Activated B cell treated with CpG ODN at 0.5 μM for 24 hours (primary cell): ENCODE results near the gene RPS6KA2. TPM values are rescaled to one million over a fixed set of nuclear protein-coding genes. Genes with fewer than 3 reads are reported as not detected.

Experiments used
- ATAC-seq: fragments of 200-7000 bp; cut with Tn5 transposase; one replicate; pipeline ENCODE4 v1.10.0; 2021; ENCODE audit warnings: low read depth, mild to moderate bottlenecking, moderate library complexity
- CTCF ChIA-PET: fragments of 350-600 bp; sonication (Branson Sonifier 250); formaldehyde crosslinking; loops from one replicate; lab custom pipeline; 2021; ENCODE audit warnings: antibody characterized with exemption; lab: Charles Lee
- POLR2A ChIA-PET: fragments of 350-600 bp; sonication (Branson Sonifier 250); formaldehyde crosslinking; loops from one replicate; lab custom pipeline; 2021; ENCODE audit warnings: antibody characterized with exemption; lab: Charles Lee
- DNase-seq: peaks from one replicate; pipeline ENCODE4 v3.0.0; 2022
- H3K27ac Mint-ChIP-seq: one replicate; pipeline ENCODE4 v1.8.0; 2020; ENCODE audit warnings: mixed read lengths
- H3K27me3 Mint-ChIP-seq: one replicate; pipeline ENCODE4 v1.8.0; 2021; ENCODE audit warnings: mixed read lengths
- H3K36me3 Mint-ChIP-seq: one replicate; pipeline ENCODE4 v1.8.0; 2021; ENCODE audit warnings: low read depth, mixed read lengths
- H3K4me1 Mint-ChIP-seq: one replicate; pipeline ENCODE4 v1.8.0; 2021; ENCODE audit warnings: mixed read lengths
- H3K4me3 Mint-ChIP-seq: one replicate; pipeline ENCODE4 v1.8.0; 2020; ENCODE audit warnings: mild to moderate bottlenecking, mixed read lengths
- H3K9me3 Mint-ChIP-seq: one replicate; pipeline ENCODE4 v1.8.0; 2020; ENCODE audit warnings: mixed read lengths
- CTCF ChIP-seq: fragments of 200-600 bp; IDR thresholded peaks from one replicate; pipeline ENCODE4 v1.8.0; 2022; ENCODE audit warnings: antibody characterized with exemption, mild to moderate bottlenecking
- intact Hi-C: fragments of 100-400 bp; cut with micrococcal nuclease; formaldehyde crosslinking; loops from one replicate; pipeline ENCODE4 v1.15.1; 2024
- total RNA-seq: library from RNA; stranded (reverse); gene quantifications from 2 replicates; pipeline ENCODE4 v1.2.3, GENCODE V29; 2022

The RPS6KA2 gene
- total RNA-seq, 1 donor from 2014 or later: 14.4 TPM

GRCh38 chr6:166604328-166604727, 22.7 kb downstream of the RPS6KA2 start:
- DNase-seq (no peak), ATAC-seq (no peak)
- H3K36me3 Mint-ChIP-seq: no peaks in the 10 kb centered on the region
- H3K4me3 Mint-ChIP-seq: no peak overlapping the region
- CTCF ChIA-PET: no interaction called here
- no peaks in the 10 kb centered on the region for H3K4me1 Mint-ChIP-seq
- H3K27ac Mint-ChIP-seq: no peak overlapping the region
- intact Hi-C loops: no loop called here
- H3K27me3 Mint-ChIP-seq: no peaks in the 10 kb centered on the region
- H3K9me3 Mint-ChIP-seq: no peaks in the 10 kb centered on the region
- TF ChIP-seq CTCF: no peak
- POLR2A ChIA-PET: no interaction called here

- Mint-ChIP-seq H3K4me1 (no peaks in the 10 kb centered on the region), H3K36me3 (no peaks in the 10 kb centered on the region), H3K27me3 (no peaks in the 10 kb centered on the region), H3K27ac (no peak overlapping the region), H3K9me3 (no peaks in the 10 kb centered on the region), H3K4me3 (no peak overlapping the region)
- DNase-seq: no peak
- ChIA-PET CTCF (no interaction called here), POLR2A (no interaction called here)
- no peak for ATAC-seq
- TF ChIP-seq CTCF: no peak
- intact Hi-C loops: no loop called here
These were observed 23.9 kb downstream of the RPS6KA2 start for GRCh38 chr6:166603043-166603690.

- Mint-ChIP-seq H3K4me3 (no peak overlapping the region), H3K4me1 (no peaks in the 10 kb centered on the region), H3K27me3 (peaks cover 2% of the 10 kb centered on the region), H3K36me3 (no peaks in the 10 kb centered on the region), H3K27ac (no peak overlapping the region), H3K9me3 (no peaks in the 10 kb centered on the region)
- DNase-seq (no peak), ATAC-seq (no peak)
- intact Hi-C loops: no loop called here
- POLR2A ChIA-PET: no interaction called here
- CTCF ChIA-PET: no interaction called here
- TF ChIP-seq CTCF: no peak
These were observed 25.1 kb downstream of the RPS6KA2 start for GRCh38 chr6:166601956-166602355.

- intact Hi-C loops: no loop called here
- TF ChIP-seq CTCF: no peak
- H3K9me3 Mint-ChIP-seq: no peaks in the 10 kb centered on the region
- H3K27ac Mint-ChIP-seq: no peak overlapping the region
- peaks cover 2% of the 10 kb centered on the region for H3K27me3 Mint-ChIP-seq
- H3K4me3 Mint-ChIP-seq: no peak overlapping the region
- no peak for DNase-seq
- no peak for ATAC-seq
- H3K36me3 Mint-ChIP-seq: no peaks in the 10 kb centered on the region
- POLR2A ChIA-PET: no interaction called here
- no peaks in the 10 kb centered on the region for H3K4me1 Mint-ChIP-seq
- CTCF ChIA-PET: no interaction called here
These were observed 26.1 kb downstream of the RPS6KA2 start for GRCh38 chr6:166600931-166601330.

- Mint-ChIP-seq H3K27ac (no peak overlapping the region), H3K4me1 (no peaks in the 10 kb centered on the region), H3K9me3 (no peaks in the 10 kb centered on the region), H3K4me3 (no peak overlapping the region), H3K36me3 (no peaks in the 10 kb centered on the region), H3K27me3 (peaks cover 2% of the 10 kb centered on the region)
- ChIA-PET CTCF (no interaction called here), POLR2A (no interaction called here)
- DNase-seq: no peak
- no peak for ATAC-seq
- intact Hi-C loops: no loop called here
- no peak for TF ChIP-seq CTCF
These were observed 27.8 kb downstream of the RPS6KA2 start for GRCh38 chr6:166599205-166599604.
